ENCODE measurements around the gene AIPL1.
"Not testable (repeated sequence)": the region's sequence is repeated elsewhere in the genome, so short reads cannot be mapped to it uniquely, and the experiment has no call there.

The AIPL1 gene, protein sequence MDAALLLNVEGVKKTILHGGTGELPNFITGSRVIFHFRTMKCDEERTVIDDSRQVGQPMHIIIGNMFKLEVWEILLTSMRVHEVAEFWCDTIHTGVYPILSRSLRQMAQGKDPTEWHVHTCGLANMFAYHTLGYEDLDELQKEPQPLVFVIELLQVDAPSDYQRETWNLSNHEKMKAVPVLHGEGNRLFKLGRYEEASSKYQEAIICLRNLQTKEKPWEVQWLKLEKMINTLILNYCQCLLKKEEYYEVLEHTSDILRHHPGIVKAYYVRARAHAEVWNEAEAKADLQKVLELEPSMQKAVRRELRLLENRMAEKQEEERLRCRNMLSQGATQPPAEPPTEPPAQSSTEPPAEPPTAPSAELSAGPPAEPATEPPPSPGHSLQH

DNA sequence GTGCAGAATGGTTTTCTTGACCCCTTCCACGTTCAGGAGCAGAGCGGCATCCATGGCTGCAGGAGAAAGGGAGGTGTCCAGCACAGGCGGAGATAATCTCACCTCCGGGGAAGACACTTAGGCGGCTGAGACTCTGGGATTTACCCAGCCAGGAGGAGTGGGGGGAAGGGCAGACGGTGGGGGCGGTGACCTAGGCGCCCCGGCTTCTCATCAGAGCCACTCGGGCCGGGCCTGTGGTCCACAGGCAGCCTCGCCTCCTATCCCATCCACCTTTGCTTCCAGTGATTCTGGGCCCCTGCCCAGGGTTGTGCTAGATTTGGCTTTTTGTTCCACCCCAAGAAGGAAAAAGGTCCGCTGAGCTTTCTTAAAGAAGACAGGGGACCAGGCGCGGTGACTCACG, at the start of gene AIPL1:
TSS of gene AIPL1 (minus strand) at position 71 of the 400 bp plus-strand sequence. CDS start at position 54, 17 bp downstream.
- Mint-ChIP-seq H3K9me3 (no peaks in the 10 kb centered on the region), H3K36me3 (no peaks in the 10 kb centered on the region), H3K4me3 (no peak within 1 kb of the TSS), H3K27ac (no peak within 1 kb of the TSS), H3K4me1 (no peaks in the 10 kb centered on the region), H3K27me3 (peaks cover 3% of the 10 kb centered on the region)

DNA sequence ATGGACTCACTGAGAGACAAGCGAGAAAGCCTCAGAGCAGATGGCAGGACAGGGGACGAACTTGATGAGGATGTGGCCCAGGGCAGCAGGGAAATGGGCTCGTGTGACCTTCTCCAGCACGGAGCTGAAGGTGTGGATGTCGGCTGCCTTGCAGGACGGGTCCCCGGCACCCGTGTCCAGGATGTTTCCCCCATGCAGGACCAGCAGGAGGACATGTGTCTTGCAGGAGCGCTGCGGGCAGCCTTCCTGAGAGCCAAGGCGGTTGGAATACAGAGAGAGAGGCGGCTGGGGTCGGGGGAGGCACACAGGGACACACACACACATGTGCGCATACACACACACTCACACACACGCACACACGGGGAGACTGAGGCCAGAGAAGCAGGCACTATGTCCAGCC, 48.6 kb upstream of the AIPL1 start:
- no peak overlapping the region for H3K27ac Mint-ChIP-seq
- H3K4me3 Mint-ChIP-seq: no peak overlapping the region
- H3K27me3 Mint-ChIP-seq: no peaks in the 10 kb centered on the region
- H3K4me1 Mint-ChIP-seq: no peaks in the 10 kb centered on the region
- no peaks in the 10 kb centered on the region for H3K36me3 Mint-ChIP-seq
- no peaks in the 10 kb centered on the region for H3K9me3 Mint-ChIP-seq

DNA sequence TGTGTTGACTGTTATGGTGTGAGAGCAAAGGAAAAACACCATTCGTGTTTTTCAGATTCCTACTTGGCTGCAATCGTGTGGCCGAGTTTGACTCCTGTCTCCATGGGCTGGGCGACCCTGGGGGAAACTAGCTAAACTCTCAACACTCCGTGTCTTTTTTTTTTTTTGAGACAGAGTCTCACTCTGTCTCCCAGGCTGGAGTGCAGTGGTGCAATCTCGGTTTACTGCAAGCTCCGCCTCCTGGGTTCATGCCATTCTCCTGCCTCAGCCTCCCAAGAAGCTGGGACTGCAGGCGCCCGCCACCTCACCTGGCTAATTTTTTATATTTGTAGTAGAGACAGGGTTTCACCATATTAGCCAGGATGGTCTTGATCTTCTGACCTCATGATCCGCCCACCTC, 47.9 kb upstream of the AIPL1 start:
- H3K27me3 Mint-ChIP-seq, H3K27ac Mint-ChIP-seq, H3K4me1 Mint-ChIP-seq, H3K9me3 Mint-ChIP-seq, H3K36me3 Mint-ChIP-seq, H3K4me3 Mint-ChIP-seq: not testable (repeated sequence)

DNA sequence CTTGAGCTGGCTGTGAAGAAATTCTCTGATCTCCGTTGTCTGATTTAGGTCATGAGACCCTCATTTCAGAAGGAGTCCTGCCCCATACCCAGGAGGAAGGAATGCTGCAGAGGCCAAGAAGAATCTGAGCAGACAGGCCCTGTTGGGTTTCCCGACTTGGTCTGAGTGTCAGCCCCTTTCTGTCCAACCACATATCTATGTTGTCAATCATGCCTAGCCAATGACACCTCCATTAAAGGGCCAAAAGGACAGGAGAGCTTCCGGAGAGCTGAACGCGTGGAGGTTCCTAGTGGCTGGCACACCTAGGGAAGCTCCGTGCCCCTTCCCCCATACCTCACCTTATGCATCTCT, 47.2 kb upstream of the AIPL1 start:
- Mint-ChIP-seq H3K27ac (no peak overlapping the region), H3K4me1 (no peaks in the 10 kb centered on the region), H3K27me3 (no peaks in the 10 kb centered on the region), H3K36me3 (no peaks in the 10 kb centered on the region), H3K4me3 (no peak overlapping the region), H3K9me3 (no peaks in the 10 kb centered on the region)

DNA sequence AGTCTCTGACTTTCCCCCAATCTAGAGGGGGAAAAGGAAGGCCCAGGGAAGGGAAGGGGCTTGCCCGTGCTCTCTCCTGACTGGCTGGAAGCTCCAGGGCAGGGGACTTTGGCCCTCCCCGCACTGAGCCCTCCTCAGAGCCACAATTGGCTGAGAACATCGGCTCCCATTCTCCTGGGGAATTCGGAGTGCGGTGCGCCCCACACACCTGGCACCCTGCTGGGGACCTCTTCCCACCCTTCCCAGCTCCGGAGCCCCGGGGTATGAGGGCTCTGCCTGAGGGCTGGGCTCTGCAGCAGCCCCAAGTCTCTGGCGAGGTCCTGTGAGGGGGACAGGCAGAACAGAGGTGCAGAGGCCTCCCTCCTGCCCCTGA, 45.4 kb upstream of the AIPL1 start:
- H3K36me3 Mint-ChIP-seq: no peaks in the 10 kb centered on the region
- no peaks in the 10 kb centered on the region for H3K9me3 Mint-ChIP-seq
- no peaks in the 10 kb centered on the region for H3K4me1 Mint-ChIP-seq
- H3K4me3 Mint-ChIP-seq: no peak overlapping the region
- H3K27ac Mint-ChIP-seq: no peak overlapping the region
- H3K27me3 Mint-ChIP-seq: no peaks in the 10 kb centered on the region

DNA sequence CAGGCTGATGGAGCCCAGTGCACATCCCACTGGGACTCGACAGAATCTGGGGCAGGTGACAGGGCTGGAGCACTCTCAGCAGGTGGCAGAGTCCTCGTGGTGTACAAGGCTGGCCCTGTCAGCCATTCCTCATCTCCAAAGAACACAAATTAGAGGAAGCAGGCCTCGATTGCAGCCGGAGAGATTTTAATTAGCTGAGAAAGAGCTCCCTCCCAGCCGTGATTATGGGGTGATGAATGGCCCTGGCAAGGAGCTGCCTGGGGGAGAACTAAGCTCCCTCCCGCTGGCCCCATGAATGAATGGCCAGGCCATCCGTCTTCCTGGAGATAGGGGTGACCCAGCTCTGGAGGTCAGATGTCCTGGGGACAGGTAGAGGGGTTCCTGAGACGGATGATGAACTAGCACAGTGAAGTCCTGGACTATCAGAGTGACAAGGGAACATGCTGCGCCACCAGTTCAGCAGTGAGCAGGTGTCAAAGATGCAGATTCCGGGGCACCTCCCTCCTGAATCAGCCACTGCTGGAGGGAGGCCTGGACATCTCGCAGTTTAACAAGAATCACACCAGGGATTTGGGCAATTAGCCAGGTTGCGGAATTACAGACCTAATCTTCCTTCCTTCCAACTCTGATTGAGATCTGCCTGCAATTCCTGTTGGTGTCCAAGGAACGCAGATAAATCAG, 44.8 kb upstream of the AIPL1 start:
- Mint-ChIP-seq H3K27me3 (no peaks in the 10 kb centered on the region), H3K4me1 (no peaks in the 10 kb centered on the region), H3K9me3 (no peaks in the 10 kb centered on the region), H3K4me3 (no peak overlapping the region), H3K27ac (no peak overlapping the region), H3K36me3 (no peaks in the 10 kb centered on the region)

DNA sequence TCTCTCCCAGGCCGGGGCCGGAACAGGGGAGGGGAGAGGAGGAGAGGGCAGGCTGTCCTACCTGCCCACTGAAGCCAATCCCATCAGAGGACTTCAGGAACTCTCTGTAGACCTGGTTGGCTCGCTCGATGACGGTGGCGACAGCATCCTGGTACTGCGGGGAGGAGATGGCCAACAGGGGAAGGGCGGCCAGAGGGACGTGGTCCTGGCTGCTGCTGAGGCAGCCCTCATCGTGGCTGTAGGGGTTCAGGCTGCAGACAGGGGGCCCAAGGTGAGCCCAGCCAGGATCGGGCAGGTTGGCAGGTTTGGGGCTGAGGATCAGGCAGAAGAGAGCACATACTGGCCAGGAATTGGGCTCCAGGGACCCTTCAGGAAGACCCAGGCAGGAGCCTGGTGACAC, 43.6 kb upstream of the AIPL1 start:
- H3K27ac Mint-ChIP-seq: no peak overlapping the region
- H3K4me3 Mint-ChIP-seq: no peak overlapping the region
- no peaks in the 10 kb centered on the region for H3K36me3 Mint-ChIP-seq
- H3K9me3 Mint-ChIP-seq: no peaks in the 10 kb centered on the region
- no peaks in the 10 kb centered on the region for H3K4me1 Mint-ChIP-seq
- no peaks in the 10 kb centered on the region for H3K27me3 Mint-ChIP-seq

DNA sequence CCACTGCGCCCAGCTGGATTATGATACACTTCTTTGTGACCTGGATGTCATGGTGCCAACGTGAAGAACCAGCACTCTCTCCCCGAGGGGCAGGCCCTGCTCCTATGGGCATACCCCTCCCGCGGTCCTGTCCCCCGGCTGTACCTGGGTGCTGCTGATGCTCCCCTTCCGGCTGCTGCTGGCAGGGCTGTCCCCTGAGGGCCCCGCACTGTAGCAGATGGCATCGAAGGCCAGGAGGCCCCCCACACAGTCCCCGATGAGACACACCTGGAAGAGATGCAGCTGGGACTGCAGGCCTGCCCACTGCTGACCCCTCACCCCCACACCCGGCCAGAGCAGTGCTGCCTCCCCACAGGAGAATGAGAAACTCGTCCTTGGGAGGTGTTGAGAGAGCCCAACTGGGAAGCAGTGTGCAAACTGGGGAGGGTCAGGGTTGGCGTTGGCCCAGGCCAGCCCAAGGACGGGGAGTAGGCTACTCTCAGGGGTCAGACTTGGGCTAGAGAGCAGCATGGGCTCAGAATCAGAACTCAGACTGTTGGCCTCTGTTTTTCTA, 43.0 kb upstream of the AIPL1 start:
- Mint-ChIP-seq H3K4me3 (no peak overlapping the region), H3K4me1 (peaks cover 3% of the 10 kb centered on the region), H3K36me3 (no peaks in the 10 kb centered on the region), H3K27me3 (no peaks in the 10 kb centered on the region), H3K27ac (no peak overlapping the region), H3K9me3 (no peaks in the 10 kb centered on the region)

DNA sequence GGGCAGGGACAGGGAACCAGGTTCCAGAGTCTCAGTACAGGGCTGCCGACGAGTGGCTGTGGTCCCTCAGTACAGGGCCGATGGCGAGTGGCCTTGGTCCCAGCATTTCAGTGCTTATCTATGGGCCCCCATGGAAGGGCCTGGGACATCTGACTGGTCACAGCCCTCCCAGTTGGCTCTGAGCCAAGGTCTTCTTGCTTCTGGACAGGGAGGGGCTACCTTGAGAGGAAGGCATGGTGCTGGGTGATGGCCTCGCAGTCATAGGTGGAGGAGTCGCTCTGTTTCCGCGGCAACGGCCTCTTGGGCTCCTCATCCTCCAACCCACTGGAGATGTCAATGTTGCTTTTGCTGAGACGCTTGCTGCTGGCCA, 41.9 kb upstream of the AIPL1 start:
- H3K9me3 Mint-ChIP-seq: no peaks in the 10 kb centered on the region
- H3K27me3 Mint-ChIP-seq: no peaks in the 10 kb centered on the region
- H3K4me1 Mint-ChIP-seq: peaks cover 4% of the 10 kb centered on the region
- H3K4me3 Mint-ChIP-seq: no peak overlapping the region
- no peak overlapping the region for H3K27ac Mint-ChIP-seq
- H3K36me3 Mint-ChIP-seq: no peaks in the 10 kb centered on the region

DNA sequence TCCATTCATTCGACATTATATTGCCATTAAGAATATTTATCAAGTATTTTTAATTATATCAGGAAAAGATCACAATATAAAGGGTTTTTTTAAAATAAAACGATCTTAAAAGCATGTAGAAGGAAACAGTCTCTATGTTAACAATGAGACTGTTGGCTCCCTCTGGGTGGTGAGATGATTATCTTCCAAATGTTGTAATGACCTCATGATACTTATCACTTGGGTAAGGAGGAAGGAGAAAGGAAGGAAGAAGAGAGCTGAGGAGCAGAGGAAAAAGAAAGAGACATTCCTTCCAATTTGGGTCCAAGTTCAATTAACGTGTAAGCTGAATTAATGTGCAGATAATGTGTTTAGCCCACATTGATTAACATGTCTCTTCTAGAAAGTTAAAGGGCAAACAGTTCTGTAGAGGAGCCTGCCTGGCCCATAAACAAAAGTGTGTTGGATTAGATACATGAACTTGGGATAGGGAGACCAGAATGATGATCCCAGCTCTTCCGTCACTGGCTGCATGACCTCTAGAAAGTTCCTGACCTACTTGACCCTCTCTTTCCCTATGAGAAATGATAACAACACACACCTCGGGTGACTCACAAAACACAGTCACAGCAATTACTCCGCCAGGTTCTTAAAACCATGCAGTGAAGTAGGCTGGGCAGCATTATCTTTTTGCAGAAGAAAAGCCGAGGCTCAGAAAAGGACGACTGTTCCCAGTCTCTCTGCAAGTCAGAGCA, 41.3 kb upstream of the AIPL1 start:
- H3K4me1 Mint-ChIP-seq: peaks cover 4% of the 10 kb centered on the region
- no peaks in the 10 kb centered on the region for H3K9me3 Mint-ChIP-seq
- no peaks in the 10 kb centered on the region for H3K27me3 Mint-ChIP-seq
- H3K4me3 Mint-ChIP-seq: no peak overlapping the region
- H3K27ac Mint-ChIP-seq: no peak overlapping the region
- H3K36me3 Mint-ChIP-seq: no peaks in the 10 kb centered on the region

DNA sequence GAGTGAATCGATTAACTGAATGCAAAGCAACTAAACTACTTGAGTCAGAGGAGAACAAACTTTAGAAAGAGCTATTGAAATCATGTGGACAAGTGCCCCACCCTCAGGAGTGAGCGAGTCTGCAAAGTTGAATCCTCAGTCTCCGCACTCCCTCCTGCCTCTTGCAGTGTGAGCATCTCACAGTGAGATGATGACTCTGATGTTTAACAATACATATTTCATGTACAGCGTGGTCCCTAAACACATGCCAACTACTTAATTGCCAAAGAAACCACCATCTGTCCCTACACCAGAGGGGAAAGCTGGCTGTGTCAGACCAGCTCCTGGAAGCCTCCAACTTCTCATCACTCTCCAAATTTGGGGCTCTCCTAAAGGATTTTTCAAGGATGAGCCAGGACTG, 40.5 kb upstream of the AIPL1 start:
- Mint-ChIP-seq H3K27me3 (no peaks in the 10 kb centered on the region), H3K27ac (no peak overlapping the region), H3K9me3 (no peaks in the 10 kb centered on the region), H3K4me3 (no peak overlapping the region), H3K36me3 (no peaks in the 10 kb centered on the region), H3K4me1 (peaks cover 4% of the 10 kb centered on the region)

DNA sequence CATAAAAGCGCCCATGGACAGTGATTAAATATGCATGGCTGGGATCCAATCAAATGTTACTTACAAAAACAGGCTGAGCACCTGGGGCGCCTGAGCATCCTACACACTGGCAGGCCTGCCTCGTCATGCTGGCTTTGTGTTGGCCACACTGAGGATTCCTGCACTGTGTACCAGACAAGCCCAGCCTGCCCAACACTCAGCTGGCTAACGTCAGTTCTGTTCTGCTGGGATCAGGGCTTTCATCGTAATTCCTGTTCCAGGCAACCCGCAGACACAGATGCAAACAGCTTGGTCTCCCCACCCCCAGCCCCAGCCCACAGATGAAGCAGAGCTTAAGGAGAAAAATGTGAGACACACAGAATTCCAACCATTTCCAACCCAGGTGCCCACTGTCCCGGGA, 40.0 kb upstream of the AIPL1 start:
- no peaks in the 10 kb centered on the region for H3K27me3 Mint-ChIP-seq
- peaks cover 4% of the 10 kb centered on the region for H3K4me1 Mint-ChIP-seq
- H3K4me3 Mint-ChIP-seq: no peak overlapping the region
- H3K27ac Mint-ChIP-seq: no peak overlapping the region
- H3K36me3 Mint-ChIP-seq: no peaks in the 10 kb centered on the region
- H3K9me3 Mint-ChIP-seq: no peaks in the 10 kb centered on the region

DNA sequence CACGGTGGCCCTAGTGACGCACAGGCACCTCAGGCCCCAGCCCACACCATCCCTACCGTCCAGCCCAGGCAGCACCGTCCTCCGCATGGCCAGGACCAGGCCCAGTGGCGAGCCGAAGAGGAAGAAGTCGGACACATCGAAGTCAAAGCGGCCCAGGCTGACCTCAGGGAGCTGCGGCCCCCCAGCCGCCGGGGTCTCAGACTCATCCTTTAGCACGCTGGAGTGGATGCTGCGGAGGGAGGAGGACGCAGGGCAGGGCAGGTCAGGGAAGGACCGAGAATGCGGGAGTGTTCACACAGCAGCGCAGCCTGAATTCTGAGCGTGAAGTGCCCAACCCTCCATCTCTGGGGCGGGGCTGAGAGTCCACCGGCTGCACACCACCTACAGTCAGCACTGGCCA, 39.5 kb upstream of the AIPL1 start:
- Mint-ChIP-seq H3K27ac (no peak overlapping the region), H3K4me3 (no peak overlapping the region)

DNA sequence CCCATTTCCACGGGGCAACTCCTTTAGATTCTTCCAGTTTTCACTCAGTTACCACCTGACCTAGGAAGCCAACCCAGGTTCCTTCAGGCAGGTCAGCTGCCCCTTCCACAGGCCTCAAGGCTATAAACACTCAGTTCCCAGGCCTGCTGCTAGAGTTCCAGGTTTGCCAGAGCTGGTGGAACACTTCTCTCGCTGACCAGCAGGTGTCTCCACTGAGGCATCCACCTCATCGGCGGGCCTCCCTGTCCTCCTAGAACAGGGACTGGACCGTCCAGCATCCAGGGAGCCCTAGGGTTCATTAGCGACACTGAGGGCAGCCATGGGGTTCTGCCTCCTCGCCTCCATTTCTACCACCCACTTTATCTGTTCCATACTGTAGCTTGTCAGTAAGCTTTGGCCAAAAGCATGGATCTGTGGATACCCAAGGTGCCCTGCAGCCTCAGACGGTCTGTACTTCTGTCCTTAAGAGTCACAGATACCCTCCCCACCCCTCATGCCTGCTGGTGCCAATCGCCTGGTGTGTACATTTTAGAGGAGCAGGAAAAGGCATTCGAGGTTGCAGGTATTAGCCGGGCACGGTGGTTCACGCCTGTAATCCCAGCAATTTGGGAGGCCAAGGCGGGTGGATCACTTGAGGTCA, 38.3 kb upstream of the AIPL1 start:
- H3K27me3 Mint-ChIP-seq: no peaks in the 10 kb centered on the region
- no peaks in the 10 kb centered on the region for H3K9me3 Mint-ChIP-seq
- no peak overlapping the region for H3K27ac Mint-ChIP-seq
- H3K36me3 Mint-ChIP-seq: no peaks in the 10 kb centered on the region
- H3K4me3 Mint-ChIP-seq: no peak overlapping the region
- H3K4me1 Mint-ChIP-seq: peaks cover 4% of the 10 kb centered on the region

More for the DNA sequence above, 39.5 kb upstream of the AIPL1 start:
- H3K9me3 Mint-ChIP-seq: no peaks in the 10 kb centered on the region
- no peaks in the 10 kb centered on the region for H3K36me3 Mint-ChIP-seq
- no peaks in the 10 kb centered on the region for H3K27me3 Mint-ChIP-seq
- H3K4me1 Mint-ChIP-seq: peaks cover 4% of the 10 kb centered on the region

DNA sequence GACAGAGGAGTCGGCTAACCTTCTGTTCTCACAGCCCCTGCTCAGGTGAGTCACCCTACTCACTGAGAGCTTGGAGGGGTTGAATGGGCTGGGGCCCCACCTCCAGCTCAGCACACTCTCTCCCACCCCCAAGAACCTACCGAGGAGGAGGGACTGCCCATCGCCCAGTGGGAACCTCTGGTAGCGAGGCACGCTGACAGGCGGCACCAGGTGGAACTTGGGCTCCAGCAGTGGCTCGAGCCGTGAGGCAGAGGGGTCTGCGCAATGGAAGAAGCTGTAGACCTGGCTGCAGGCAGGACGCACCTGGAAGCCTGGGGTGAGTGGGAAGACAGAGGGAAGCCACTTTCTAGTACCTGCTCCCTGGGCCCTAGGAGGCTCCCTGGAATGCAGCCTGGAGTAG, 37.6 kb upstream of the AIPL1 start:
- Mint-ChIP-seq H3K9me3 (no peaks in the 10 kb centered on the region), H3K4me1 (peaks cover 4% of the 10 kb centered on the region), H3K27me3 (no peaks in the 10 kb centered on the region), H3K36me3 (no peaks in the 10 kb centered on the region), H3K27ac (no peak overlapping the region), H3K4me3 (no peak overlapping the region)
